GM12878 (cell line): ENCODE data around the gene LSM14A. TPM values are rescaled to one million over a fixed set of nuclear protein-coding genes. Genes with fewer than 3 reads are reported as not detected.

Experiments
- CBX5 ChIP-seq: sonication (generic); IDR thresholded peaks from 2 replicates; pipeline ENCODE4 v1.6.1; 2016; ENCODE audit warnings: low read depth, moderate library complexity, mild to moderate bottlenecking, inconsistent platforms
- GABPA ChIP-seq: IDR thresholded peaks from 2 replicates; pipeline ENCODE4 v1.6.1; 2014; ENCODE audit warnings: antibody characterized with exemption, low read depth, mild to moderate bottlenecking, inconsistent platforms
- PBX3 ChIP-seq: IDR thresholded peaks from 2 replicates; pipeline ENCODE4 v1.6.1; 2011; ENCODE audit warnings: mild to moderate bottlenecking, low read depth, low read length, moderate library complexity; ENCODE audit not compliant: insufficient replicate concordance
- ZNF687 ChIP-seq: fragments of 450-650 bp; IDR thresholded peaks from 2 replicates; pipeline ENCODE4 v1.6.1; 2017; ENCODE audit warnings: mild to moderate bottlenecking, moderate library complexity
- polyA plus RNA-seq, 11 experiments: library from polyadenylated mRNA; depleted of rRNA in 4 of 11; unstranded in 6 of 11; stranded (reverse) in 5 of 11; fragments of >200 nt; fragmentation: Nextera tagmentation in 4 of 11; fragmentation: Illumina TruSeq in 1 of 11; extraction: Ambion mirVana in 4 of 11; extraction: Trizol in 1 of 11; gene quantifications; 1 replicate in 1 of 11; 2 replicates in 10 of 11; pipeline versions ENCODE4 v1.2.1 to v1.2.3, GENCODE V29; 2011 to 2016; ENCODE audit warnings: inconsistent platforms in 2 of 11, missing spikeins in 2 of 11, low read depth in 1 of 11
- total RNA-seq, 4 experiments: library from RNA; depleted of rRNA in 3 of 4; stranded (reverse); fragments of >200 nt in 3 of 4; fragmentation: Illumina TruSeq in 1 of 4; extraction: Trizol in 1 of 4; gene quantifications; 2 replicates each; pipeline versions ENCODE4 v1.2.1 to v1.2.3, GENCODE V29; 2013 to 2021
- TF ChIP-seq, protein P1 (sequence below): fragments of 450-650 bp; IDR thresholded peaks from 2 replicates; pipeline ENCODE4 v1.6.1; 2017; ENCODE audit warnings: antibody characterized with exemption, mild to moderate bottlenecking, moderate library complexity

The LSM14A gene
- total and polyA plus RNA-seq, 10 of the 15 experiments (the other 5 are each of a cell fraction or from before 2014, with no cell fraction given), result 21.9 to 193 (median 89.4) TPM

DNA sequence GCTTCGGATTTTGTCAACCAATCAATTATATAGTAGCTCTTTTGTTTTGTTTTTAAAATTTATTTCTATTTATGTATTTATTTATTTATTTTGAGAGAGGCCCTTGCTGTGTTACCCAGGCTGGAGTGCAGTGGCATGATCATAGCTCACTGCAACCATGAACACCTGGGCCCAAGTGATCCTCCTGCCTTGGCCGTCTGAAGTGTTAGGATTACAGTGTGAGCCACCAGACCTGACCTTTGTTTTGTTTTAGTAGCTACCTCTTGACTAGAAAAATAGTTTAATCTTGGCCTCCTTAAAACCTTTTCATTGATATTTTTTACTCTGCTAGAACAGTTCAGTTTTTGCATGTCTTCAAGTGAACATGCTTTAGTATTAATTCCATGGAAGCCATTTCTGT is 97.2 kb downstream of the LSM14A start (continued):
- TF ChIP-seq ZNF687 (no peak), GABPA (no peak), CBX5 (no peak), PBX3 (no peak)
- TF ChIP-seq, protein P1, sequence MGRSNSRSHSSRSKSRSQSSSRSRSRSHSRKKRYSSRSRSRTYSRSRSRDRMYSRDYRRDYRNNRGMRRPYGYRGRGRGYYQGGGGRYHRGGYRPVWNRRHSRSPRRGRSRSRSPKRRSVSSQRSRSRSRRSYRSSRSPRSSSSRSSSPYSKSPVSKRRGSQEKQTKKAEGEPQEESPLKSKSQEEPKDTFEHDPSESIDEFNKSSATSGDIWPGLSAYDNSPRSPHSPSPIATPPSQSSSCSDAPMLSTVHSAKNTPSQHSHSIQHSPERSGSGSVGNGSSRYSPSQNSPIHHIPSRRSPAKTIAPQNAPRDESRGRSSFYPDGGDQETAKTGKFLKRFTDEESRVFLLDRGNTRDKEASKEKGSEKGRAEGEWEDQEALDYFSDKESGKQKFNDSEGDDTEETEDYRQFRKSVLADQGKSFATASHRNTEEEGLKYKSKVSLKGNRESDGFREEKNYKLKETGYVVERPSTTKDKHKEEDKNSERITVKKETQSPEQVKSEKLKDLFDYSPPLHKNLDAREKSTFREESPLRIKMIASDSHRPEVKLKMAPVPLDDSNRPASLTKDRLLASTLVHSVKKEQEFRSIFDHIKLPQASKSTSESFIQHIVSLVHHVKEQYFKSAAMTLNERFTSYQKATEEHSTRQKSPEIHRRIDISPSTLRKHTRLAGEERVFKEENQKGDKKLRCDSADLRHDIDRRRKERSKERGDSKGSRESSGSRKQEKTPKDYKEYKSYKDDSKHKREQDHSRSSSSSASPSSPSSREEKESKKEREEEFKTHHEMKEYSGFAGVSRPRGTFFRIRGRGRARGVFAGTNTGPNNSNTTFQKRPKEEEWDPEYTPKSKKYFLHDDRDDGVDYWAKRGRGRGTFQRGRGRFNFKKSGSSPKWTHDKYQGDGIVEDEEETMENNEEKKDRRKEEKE, result no peak
